ENCODE results near the gene CADPS2.

Gene CADPS2

GRCh38 chr7:122727759-122728158, 158.5 kb downstream of the CADPS2 start:
- no peak for TF ChIP-seq CTCF (conservative IDR thresholded peaks at IDR 0.05)
- no peak overlapping the region for H3K27ac ChIP-seq

- no peak for TF ChIP-seq CTCF (conservative IDR thresholded peaks at IDR 0.05)
- no peak overlapping the region for H3K27ac ChIP-seq
These were observed 158.9 kb downstream of the CADPS2 start for GRCh38 chr7:122727354-122727753.

- no peak overlapping the region for H3K27ac ChIP-seq
- no peak for TF ChIP-seq CTCF (conservative IDR thresholded peaks at IDR 0.05)
These were observed 159.4 kb downstream of the CADPS2 start for GRCh38 chr7:122726881-122727280.

- no peak for TF ChIP-seq CTCF (conservative IDR thresholded peaks at IDR 0.05)
- H3K27ac ChIP-seq, result no peak overlapping the region
These were observed 161.9 kb downstream of the CADPS2 start for GRCh38 chr7:122724366-122724765.

- no peak overlapping the region for H3K27ac ChIP-seq
- TF ChIP-seq CTCF (conservative IDR thresholded peaks at IDR 0.05), result no peak
These were observed 167.2 kb downstream of the CADPS2 start for GRCh38 chr7:122719010-122719578.

- no peak for TF ChIP-seq CTCF (conservative IDR thresholded peaks at IDR 0.05)
- no peak overlapping the region for H3K27ac ChIP-seq
These were observed 168.7 kb downstream of the CADPS2 start for GRCh38 chr7:122717356-122718089.

GRCh38 chr7:122715183-122715582, 171.1 kb downstream of the CADPS2 start:
- TF ChIP-seq CTCF (conservative IDR thresholded peaks at IDR 0.05), result no peak
- H3K27ac ChIP-seq, result no peak overlapping the region
